Measurements from ENCODE around the gene ADGRL1.
"Not testable (repeated sequence)": the region's sequence is repeated elsewhere in the genome, so short reads cannot be mapped to it uniquely, and the experiment has no call there.

The ADGRL1 gene

GRCh38 chr19:14218620-14219330 lies 12.8 kb upstream of the ADGRL1 start:
- no peak for DNase-seq (ENCODE audit: low spot score)

GRCh38 chr19:14217886-14218285 lies 11.9 kb upstream of the ADGRL1 start:
- DNase-seq (ENCODE audit: low spot score) = not testable (repeated sequence)

GRCh38 chr19:14214580-14214979 lies 8.6 kb upstream of the ADGRL1 start:
- DNase-seq (ENCODE audit: low spot score) = no peak

GRCh38 chr19:14210182-14210581 lies 4.2 kb upstream of the ADGRL1 start:
- DNase-seq (ENCODE audit: low spot score) = not testable (repeated sequence)

DNA sequence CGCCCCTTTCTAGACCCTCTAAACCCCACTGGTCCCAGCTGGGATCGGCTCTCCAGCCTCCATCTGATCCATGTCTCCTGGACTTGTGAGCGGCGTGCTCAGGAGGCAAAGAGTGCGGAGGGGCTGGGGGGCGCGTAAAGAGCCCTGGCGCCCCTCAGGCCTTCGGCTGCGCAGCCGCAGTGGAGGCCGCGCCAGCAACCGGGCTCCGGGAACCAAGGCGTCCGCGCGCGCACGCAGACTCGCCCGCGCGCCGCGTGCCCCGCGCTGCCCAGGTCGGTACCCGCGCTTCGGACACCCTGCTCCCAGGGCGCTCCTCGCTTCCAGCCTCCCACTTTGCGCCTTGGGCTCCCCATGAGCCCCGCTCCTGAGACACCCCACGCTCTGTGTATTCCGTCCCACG lies 3.4 kb upstream of the ADGRL1 start:
- not testable (repeated sequence) for DNase-seq (ENCODE audit: low spot score)

GRCh38 chr19:14208496-14208895 lies 2.5 kb upstream of the ADGRL1 start:
- DNase-seq (ENCODE audit: low spot score) = not testable (repeated sequence)

- DNase-seq (ENCODE audit: low spot score) = not testable (repeated sequence)
Observed at GRCh38 chr19:14207796-14208195, 1.8 kb upstream of the ADGRL1 start.

DNA sequence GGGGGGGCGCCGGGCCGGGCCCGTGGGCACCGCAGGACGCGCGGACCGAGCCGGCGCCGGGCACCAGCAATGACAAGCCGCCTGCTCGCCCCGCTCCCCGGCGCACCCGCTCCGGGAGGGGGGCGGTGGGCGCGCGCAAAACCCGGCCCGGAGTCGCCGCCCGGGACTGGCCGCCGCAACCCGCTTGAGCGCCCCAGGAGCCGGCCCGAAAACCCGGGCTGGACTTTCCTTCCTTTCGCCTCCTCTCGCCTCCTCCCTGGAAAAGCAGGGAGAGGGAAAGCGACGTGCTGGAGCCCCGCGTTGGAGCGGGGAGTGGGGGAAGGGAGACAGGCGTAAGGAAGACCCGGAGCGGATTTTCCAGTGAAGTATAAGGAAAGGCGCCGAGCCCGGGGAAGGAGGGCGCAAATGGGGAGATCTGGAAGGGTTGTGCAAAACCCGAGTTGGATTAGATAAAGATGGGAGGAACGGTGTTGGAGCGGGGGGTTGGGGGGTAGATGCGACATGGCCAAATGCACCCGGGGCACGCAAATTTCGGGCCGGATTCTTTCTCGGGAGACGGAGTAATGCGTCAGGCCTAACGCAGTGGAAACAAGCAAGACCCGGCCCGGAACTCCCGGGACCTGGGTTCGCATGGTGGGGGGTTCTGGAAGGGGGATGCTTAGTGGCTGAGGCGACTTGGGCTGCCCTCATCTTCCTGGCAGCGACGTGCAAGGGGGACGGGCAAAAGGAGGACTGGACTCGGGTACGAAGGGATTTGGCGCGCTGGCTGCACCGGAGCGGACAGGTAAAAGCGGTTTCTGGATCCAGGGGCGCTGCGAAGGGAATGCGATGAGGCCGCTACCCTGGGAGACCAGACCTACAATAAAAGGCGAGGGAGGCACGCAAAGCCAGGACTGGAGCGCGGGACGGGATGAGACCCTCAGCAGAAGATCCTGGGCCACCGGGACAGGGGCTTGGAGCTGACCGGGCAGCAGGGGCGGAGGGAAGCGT lies 1.1 kb upstream of the ADGRL1 start:
- DNase-seq (ENCODE audit: low spot score) = peak; percentile 84

DNA sequence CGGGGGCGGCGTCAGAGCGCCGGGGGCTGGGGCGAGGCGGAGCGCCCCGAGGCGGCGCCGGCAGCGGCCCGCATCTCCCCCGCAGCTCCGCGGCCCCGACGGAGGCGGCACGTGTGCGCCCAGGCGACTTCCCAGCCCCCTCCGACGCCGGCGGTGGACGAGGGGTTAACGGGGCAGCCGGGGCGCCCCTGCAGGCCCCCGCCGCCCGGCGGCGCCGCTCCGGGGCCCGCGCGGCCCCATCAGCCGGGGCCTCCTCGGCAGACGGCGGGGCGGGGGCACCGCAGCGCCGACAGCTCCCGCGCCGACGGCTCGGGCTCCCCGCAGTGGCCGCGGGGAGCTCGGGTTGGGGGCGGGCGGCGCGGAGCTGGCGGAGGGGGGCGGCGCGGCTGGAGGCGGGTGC lies 339 bp upstream of the ADGRL1 start:
- peak; percentile 69 for DNase-seq (ENCODE audit: low spot score)

DNA sequence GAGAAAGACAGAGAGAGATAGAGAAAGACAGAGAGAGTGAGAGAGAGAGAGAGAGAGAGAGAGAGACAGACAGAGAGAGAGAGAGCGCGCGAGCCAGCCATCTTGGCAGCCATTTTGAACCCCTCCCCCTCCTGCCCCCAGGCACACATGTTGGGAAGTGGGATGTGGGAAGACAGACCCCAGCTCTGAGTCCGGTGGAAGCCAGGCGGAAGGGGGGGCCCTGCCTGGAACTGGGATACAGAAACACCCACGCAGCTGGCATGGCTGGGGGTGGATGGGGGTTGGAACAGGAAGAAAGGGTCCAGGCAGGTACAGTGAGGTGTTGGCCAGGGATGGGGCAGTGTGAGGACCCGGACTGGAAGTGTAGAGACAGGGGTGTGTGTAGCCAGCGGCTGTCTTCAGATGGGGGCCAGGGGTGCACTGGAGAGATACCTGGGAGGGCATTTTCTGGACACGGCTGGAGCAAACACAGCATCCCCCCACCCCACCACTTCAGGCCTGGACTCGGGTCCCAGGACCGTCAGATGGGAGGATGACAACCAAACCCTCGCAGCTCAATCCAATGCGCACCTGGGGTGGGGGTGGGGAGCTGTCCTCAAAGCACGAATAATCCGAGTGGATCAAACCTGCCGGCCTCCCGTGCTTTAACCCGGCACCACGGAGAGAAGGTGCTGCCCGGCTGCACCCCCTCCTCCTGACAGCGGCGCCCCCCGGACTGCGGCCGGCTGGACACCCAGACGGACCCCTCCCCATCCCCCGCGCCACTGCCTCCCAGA lies 1.1 kb downstream of the ADGRL1 start:
- DNase-seq (ENCODE audit: low spot score) = not testable (repeated sequence)

GRCh38 chr19:14204219-14204618 lies 1.8 kb downstream of the ADGRL1 start:
- DNase-seq (ENCODE audit: low spot score) = not testable (repeated sequence)

DNA sequence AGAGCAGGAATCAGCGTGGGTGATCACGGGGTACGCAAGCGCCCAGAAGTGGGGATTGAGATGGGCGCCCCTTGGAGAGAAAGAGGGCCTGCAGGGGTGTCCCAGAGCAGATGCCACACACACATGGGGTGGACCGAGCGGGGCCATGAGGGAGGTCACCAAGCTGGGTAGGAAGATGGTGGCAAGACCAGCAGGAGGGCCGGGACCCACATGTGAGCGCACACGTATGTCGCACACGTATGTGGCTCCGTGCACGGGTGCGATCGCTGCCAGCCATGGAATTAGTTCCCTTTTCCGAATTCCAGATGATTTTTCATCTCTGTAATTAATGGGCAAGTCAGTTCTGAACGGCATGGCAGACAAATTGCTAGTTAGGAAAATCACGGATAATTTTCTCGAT lies 2.2 kb downstream of the ADGRL1 start:
- DNase-seq (ENCODE audit: low spot score) = not testable (repeated sequence)

- DNase-seq (ENCODE audit: low spot score) = no peak
Observed at GRCh38 chr19:14203177-14203576, 2.8 kb downstream of the ADGRL1 start.

- DNase-seq (ENCODE audit: low spot score) = not testable (repeated sequence)
Observed at GRCh38 chr19:14201481-14201880, 4.5 kb downstream of the ADGRL1 start.

GRCh38 chr19:14200147-14200841 lies 5.7 kb downstream of the ADGRL1 start:
- DNase-seq (ENCODE audit: low spot score) = peak; percentile 64

DNA sequence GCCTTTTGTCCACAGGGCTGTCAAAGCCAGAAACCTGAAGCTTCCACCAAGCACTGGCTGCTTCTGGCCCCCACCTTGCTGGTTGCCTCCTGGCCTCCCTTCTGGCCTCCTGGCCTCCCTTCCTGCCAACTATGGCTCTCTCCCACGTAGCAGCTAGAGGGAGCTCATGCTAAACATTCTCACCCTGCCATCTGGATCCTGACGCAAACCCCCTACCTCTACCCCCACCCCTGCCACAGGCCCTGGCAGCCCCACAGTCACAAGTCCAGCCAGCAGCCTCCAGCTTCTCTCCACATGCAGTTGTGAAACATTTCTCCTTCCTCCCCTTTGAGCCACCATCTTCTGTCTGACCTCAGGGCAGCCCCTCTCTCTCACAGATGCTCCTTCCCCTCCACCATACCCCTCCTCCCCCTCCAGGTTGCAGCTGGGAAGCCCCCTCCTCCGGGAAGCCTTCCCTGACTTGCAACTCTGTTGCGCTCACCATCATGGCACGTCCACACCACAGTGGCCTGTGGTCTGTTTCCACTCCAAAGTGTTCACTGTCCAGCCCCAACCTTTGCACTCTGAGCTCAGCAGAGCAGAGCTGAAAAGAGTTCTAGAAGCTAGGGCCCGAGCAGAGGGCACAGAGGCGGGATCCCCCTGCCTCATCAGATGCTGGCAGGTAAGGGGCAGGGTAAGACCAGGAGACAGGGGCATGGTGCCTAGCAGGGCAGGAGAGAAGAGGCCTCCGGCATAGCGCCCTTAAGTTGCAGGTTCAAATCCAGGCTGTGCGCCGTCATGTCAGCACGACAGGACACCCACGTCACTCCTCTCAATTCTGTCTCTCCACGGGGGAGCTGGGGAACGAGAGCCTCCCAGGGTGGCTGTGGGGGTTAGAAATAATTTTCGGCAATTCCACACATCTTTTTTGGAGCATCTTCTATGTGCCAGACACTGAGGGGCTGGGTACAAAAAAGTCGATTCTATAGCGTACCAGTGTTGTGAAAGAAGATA lies 7.3 kb downstream of the ADGRL1 start:
- DNase-seq (ENCODE audit: low spot score) = peak; percentile 66

DNA sequence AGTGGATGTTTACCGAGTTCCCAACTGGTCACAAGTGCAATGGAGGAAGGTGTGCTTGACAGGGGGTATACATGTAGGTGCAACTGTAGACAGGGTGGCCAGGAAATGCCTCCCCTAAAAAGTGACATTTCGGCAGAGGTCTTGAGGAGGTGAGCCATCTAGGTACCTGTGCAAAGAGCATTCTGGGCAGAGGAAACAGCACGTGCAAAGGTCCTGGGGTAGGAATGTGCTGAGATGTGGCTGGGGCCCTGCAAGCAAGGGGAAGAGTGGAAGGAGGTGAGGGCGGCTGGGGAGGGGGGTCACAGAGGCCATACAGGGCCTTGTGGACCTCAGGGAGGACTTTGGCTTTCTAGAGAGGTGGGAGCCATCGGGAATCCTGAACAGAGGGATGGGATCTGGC lies 8.1 kb downstream of the ADGRL1 start:
- DNase-seq (ENCODE audit: low spot score) = no peak

- DNase-seq (ENCODE audit: low spot score) = not testable (repeated sequence)
Observed at GRCh38 chr19:14197288-14197687, 8.7 kb downstream of the ADGRL1 start.

DNA sequence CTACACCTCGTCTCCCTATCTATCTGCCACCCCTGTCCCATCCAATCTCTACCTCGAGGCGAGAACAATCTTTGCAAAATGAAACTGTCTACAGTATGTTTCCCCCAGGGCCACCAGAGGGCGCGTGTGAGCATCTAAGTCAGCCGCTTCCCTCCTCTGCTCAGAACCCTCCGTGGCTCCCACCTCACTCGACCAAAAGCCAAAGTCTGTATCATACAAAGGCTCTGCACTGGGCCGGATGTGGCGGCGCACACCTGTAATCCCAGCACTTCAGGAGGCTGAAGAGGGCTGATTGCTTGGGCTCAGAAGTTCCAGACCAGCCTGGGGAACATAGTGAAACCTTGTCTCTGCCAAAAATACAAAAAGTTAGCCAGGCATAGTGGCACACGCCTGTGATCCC lies 9.9 kb downstream of the ADGRL1 start:
- DNase-seq (ENCODE audit: low spot score) = peak; percentile 64

DNA sequence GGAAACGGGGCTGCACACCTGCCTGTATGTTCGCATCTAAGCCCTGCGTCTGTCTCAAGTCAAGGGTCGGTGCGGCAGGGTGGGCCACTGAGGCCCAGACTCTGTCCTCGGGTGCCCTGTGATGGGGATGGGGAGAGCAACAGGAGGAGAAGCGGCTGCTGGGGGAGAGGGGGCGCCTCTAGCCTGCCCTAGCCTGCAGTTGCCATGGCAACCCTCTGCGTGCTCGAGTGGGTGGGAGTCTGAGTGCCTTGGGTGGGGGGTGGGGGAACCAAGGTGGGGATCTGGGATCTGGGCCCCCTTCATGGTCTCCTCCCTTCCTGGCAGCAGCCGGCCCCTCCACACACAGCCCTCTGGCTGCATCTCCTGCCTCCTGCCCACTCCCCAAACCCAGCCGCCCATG lies 10.8 kb downstream of the ADGRL1 start:
- DNase-seq (ENCODE audit: low spot score) = not testable (repeated sequence)

Data from D341Med (cell line).